HG02623 (cell line): ENCODE results near the gene FBXW8.

Source experiments
- ATAC-seq: cut with Tn5 transposase; IDR thresholded peaks from one replicate; pipeline ENCODE4 v1.9.1; 2021; ENCODE audit warnings: moderate library complexity; ENCODE audit not compliant: unreplicated experiment

The FBXW8 gene

DNA sequence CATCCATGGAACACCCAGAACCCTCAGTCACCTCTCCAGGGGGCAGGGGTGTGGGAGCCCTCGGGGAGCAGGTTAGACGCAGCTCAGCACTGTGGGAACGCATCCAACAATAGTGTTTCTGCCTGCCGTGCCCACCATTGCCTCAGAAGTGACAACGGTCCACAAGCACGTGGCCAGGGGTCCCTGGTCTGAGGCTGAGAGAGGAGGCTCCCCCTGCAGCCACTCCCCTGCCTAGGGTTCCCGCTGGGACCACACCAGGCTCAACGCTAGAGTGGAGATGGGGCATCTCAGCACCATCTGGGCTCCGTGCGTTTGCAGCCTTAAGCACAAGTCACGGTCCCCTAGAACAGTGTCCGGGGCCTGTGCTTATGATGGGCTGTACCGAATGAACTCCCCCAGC, 125.8 kb downstream of the FBXW8 start:
- ATAC-seq = no peak

DNA sequence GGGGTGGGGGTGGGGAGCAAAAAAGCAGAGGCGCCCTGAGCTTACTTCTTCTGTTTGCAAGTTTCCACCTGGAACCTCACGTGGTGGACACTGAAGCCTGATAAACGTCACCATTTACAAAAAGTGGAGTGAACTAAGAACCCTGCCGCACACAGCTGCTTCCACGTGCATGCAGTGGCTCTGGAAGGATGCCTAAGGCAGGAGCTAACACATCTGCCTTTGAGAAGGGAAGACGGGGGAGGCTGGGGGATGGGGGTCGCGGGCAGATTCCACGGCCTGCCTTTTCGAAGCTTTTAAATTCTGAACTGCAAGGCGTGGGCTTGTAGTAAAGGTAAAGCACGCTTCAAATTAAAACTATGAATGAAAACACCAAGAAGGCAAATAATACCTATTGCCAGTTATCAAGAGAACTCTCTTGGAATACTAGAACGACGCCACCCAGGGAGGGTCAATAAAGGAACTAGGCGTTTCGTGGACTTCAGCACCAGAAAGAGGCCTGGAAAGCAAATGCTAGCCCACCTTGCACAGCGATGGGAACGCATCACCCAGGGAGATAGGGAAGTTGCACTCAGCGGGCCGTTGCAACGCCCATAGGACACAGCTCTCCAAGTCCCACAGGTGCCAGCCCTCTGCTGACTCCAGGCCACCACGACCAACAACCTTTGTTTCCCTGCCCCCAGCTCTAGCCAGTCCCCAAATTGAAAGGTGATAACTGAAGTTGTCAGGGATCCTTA, 126.7 kb downstream of the FBXW8 start:
- no peak for ATAC-seq

DNA sequence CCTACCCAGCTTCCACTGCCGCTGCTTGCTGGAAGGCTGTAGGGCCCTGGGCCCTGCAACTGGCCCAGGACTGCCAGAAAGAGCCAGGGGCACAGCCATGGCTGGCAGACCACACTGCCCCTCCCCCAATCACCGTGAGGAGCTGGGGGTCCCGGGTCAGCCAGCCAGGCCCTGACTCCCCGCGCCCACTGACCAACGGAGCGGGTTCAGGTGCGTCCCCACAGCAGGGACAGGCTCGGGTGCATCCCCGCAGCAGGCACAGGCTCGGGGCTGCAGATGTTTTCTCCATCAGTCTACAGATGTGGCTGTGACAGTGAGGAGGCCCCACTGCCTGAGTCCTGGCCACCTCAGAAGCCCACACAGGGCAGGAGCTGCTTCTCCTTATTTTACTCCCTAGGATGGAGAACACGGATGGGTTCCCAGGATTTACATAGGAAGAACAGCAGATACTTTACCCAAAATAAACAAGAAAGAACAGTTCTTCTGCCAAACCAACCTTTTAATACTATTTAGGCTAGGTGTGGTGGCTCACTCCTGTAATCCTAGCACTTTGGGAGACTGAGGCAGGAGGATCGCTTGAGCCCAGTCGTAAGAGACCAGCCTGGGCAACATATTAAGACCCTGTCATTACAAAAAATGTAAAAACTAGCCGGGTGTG, 127.4 kb downstream of the FBXW8 start:
- no peak for ATAC-seq

DNA sequence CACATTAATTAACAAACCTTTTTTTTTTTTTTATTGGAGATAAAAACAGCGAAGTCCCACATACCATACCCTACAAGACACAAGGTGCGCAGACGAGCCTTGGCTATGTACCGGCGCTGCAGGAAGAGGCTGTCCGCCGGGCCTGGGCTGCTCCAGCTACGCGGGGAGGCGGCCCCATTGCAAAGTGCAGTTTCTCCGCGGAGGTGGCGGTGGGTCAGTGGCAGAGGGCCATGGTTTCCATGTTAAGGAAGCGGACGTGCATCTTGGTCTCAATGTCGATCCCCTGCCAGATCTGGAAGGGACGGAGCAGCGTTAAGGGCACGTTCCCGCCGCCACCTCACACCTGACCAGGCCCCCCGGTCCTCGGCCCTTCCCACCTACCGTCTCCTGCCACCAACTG, 128.2 kb downstream of the FBXW8 start:
- ATAC-seq = no peak

DNA sequence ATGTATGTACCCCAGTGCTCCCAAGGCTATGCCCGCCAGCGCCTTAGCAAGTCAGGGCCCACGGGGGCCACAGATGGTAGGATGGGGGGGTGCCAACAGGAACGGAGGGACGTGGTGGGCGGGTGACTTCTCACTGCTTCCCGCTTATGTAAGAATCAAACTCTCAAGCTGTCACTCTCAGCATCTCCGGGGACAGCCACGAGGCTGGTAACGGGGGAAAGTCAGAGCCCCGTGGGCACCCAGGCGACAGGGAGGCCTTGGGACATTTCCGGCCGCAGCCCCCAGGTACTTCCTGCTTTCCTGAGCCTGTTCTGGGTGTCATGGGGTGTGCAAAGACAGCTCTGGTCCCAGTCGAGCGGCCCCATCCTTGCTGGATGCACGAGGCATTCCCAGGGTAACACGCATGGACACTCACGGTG, 129.2 kb downstream of the FBXW8 start:
- ATAC-seq = no peak

DNA sequence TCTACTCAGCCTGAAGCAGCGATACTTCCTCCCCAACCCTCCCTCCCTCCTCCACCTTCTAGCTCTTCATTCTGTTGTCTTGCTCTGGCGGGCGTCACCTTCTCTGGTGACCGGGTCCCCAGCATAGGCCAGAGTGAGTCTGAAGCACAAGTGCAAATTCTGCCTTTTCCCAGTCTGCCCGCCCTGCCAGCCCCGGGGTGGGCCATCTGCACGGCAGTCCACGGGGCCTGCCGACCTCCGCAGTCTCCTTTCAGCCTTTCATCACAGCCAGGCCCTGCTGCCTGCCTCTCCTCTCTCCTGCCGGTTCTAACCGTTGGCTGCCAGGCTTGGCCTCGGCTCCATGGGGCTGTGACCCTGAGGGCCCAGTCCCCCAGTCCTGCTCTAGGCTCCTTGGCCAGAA, 129.7 kb downstream of the FBXW8 start:
- no peak for ATAC-seq

DNA sequence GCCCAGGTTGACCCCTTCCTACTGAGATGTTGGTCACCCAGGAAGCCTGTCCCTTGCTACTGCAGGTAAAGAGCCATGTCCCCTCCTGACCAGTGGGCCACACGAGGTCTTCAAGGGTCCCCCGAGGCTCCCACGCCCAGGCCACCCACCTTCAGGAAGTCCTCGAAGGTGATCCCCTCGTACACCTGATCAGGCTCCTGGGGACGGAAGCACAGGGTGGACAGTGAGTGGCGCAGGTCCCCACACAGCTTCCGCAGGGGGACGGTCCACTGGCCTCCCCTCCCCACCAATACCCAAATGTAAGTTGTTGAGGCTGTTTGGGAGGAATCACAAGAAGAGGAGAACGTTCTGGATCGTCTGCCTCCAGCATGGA, 131.0 kb downstream of the FBXW8 start:
- ATAC-seq = no peak

DNA sequence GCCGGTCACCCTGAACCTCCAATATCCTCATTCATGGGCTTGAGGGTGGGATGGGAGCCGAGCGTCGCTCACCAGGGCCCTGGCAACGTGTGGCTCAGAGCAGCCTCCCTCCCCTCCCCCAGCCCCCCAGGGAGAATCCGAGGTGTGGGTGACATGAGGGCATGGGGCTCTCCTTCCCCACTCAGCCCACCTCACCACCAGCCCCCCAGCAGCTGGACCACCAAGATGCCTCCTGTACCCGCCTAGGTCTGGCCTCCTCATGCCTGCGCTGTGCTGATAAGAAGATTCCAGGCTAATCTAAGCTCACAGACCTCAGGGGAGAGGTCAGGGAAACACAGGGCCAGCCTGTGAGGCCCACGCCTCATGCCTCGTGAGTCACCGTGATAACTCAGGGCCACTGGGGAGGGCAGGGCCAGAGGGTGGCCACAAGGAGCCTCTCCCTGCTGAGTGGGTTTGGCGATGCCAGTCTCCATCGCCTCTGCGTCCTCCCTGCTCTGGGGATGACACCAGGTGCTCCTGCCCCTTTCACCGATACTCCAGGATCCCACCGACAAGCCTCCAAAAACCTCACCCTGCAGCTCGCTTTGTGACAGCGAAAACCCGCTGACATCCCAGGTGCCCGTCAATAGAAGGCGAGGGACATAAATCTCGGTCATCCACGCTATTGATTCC, 131.6 kb downstream of the FBXW8 start:
- no peak for ATAC-seq

DNA sequence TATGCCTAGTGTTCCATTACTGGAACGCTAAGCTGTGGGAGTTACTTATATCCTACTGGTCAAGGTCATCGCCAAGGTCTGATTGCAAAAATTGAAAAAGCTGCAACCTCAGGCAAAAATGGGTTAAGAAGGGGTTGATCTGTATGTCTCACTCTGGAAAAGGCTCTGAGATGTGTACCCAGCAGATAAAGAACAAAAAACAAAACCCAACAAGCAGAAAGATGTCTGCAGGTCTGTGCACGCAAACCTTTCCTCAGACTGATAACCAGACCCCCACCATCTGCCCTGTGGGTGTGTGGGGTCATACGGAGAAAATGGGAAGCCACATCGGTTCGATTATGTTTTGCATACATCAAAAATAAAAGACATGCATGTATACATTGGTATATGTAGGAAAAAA, 132.1 kb downstream of the FBXW8 start:
- no peak for ATAC-seq

DNA sequence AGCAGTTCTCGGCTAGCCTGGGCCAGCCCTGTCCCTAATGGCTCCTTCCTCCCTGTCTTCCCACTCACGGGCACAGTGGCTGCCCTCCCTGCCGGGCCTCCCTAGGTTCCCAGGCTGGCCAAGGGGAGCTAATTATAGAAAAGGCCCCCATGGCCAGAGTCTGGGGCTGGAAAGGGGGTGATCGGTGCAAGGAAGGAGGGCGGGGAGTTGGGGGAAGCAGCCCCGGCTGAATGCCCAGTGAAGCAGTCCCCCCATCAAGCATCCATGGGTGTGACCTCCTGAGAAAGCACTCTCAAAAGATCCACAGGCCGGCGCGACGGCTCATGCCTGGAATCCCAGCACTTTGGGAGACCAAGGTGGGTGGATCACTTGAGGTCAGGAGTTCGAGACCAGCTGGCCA, 133.6 kb downstream of the FBXW8 start:
- no peak for ATAC-seq

DNA sequence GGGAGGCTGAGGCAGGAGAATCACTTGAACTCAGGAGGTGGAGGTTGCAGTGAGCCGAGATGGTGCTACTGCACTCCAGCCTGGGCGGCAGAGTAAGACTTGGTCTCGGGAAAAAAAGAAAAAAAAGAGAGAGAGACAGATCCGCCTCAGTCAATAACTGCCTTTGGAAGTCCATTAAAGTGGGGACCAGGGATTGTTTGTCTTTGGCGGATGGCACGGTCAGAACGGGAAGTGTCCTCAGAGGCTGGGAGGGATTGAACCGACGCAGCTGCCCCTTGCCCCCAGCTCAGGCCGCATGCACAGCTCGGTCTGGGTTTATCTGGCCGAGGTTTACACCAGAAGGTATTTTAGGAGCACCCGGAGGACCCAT, 134.0 kb downstream of the FBXW8 start:
- ATAC-seq = no peak

DNA sequence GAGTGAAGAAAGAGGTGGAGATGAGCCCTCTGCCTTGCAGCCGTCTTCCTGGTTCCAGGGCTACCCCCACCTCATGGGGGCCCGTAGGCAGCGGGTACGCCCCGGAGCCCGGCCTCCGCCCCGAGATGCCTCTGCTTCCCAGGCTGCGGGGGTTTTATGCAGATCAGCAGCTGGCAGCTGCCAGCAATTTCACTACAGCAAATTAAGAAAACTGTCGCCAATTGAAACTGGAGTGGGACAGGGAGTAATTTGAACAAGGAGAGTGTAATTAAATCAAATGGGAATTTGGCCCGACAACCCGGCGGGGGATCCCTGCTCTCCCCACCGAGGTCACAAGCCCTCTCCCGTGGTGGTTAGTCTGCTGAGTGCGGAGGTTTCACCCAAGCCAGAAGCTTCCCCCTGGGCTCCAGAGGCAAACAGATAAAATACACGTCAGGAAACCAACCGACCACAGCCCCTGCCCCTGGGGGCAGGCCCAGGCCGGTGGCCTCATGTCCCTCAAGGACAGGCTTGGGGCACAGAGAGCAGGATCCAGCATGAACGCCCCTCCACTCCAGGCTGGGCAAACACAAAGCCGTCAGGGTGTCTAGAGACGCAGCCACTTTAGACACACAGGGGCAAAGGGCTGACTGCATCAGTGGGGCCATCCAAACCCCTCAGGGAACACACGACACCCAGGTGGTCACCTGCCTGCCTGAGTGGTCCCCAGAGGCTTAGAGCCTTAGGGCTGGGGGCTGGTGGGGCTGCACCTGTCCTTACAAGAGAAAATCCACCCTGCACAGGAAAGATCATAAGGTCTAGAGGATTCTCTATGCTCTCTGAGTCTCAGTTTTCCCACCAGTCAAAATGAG, 134.6 kb downstream of the FBXW8 start:
- ATAC-seq = no peak

DNA sequence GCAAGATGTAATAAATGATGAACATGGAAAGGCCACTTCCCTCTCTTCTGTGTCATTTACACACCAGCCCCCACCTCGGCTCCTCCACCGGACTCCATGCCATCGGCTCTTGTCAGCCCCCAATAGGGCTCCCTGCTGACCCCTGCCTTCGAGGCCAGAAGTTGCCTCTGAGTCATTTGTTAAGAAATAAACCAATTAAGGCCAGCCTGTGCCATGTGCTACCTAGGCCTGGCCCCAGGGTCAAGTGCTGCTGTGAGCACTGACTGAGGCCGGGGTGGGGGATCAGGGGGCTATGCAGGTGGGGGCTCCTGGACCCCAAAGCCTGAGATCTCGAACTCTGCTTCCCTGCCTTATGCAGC, 135.2 kb downstream of the FBXW8 start:
- no peak for ATAC-seq

DNA sequence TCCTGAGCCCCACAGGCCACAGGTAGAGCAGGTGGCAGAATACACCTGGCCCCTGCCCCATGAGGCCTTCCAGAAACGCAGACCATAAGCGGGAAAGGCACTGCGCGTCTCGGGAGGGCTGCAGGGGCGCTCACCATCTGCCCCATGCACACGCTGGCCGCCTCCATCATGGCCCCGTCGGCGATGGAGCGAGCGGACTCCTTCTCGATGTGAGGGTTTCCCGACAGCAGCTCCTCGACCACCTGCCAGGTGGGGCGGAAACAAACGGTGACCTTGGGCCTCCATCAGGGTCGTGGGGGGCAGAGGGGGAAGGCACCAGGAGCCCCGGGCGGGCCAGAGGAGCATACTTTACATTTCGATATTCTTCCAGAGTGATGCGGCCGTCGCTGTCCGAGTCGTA, 135.7 kb downstream of the FBXW8 start:
- ATAC-seq = no peak

DNA sequence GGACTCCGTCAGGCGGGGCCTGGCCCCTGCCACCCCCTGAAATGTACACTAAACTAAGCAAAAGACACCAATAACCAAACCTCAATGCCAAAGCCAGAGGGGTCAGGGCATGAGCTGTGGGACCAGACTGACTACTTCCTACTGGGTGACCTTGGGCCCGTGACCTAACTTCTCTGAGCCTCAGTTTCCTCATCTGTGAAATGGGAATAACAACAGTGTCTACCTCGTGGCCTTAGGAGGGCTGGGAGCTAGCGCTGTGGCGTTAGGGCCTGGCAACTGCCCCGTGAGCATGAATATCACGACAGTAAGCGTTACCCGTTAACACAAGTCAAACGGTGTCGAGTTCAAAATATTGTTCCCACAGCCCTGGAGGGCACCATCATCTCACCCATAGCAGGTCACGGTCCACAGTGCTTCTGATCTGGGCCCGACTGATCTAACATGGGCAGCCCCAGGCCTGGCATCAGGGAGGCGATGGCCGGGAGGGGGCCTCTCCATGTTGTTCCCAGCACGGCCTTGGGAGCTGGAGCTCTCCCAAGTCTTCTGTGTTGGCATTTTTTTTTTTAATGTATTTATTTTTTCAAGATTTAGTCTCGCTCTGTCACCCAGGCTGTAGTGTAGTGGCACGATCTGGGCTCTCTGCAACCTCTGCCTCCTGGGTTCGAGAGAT, 136.2 kb downstream of the FBXW8 start:
- no peak for ATAC-seq

DNA sequence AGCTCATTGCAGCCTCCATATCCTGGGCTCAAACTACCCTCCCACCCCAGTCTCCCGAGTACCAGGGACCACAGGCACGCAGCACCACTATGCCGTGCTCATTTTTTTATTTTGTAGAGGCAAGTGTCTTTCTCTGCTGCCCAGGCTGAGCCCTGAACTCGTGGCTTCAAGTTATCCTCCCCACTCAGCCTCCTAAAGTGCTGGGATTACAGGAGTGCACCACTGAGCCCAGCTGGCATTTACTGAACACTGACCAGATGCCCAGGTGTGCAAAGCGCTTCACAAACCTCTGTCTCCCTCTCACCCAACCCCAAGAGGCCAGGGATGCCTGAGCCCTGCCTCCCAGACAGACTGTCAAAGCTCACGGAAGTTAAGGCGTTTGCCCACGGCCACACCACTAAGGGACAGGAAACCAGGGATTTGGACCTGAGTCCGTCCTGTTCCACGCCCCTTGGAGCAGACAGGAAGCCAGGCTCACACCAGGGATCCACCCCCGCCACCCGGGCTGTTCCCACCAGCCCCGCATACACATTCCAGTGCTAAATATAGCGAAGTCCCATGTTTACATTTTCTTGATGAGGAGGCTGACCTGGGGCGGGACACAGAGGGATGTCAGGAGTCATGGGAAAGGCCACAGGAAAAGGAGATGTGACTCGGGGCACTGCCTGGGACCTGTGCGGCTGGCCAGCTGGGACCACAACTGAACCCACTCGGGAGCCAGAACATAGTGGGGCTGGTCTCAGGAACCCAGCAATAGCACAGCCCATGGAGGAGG, 137.2 kb downstream of the FBXW8 start:
- no peak for ATAC-seq

DNA sequence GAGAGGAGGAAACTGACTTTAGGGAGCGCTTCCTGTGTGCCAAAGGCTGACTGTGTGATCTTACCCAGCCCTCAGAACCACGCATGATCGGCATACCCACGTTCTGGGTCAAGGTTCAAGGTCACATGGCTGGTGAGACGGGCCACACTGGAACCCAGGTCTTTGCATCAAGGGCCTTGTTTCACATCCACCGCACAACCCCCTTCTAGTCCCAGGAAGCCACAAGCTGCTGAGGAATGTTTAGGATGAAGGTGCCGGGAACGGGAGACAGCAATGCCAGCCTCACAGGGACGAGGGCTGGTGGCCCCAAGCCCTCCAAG, 137.8 kb downstream of the FBXW8 start:
- ATAC-seq = no peak

DNA sequence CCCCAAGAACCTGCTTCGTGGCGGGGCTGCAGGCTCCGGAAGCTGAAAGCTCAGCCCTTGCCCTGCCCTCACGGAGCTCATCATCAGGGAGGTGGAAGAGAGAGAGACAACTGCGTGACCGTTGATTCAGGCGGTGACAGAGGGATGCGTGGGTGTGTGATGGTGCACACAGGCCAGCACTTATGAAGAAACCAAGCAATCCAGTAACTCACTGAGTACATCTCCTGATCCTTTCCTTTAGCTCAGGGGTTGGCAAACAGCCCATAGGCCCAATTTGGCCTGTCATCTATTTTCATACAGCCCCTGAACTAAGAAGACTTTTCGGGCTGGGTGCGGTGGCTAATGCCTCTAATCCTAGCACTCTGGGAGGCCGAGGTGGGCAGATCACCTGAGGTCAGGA, 138.5 kb downstream of the FBXW8 start:
- ATAC-seq = no peak

DNA sequence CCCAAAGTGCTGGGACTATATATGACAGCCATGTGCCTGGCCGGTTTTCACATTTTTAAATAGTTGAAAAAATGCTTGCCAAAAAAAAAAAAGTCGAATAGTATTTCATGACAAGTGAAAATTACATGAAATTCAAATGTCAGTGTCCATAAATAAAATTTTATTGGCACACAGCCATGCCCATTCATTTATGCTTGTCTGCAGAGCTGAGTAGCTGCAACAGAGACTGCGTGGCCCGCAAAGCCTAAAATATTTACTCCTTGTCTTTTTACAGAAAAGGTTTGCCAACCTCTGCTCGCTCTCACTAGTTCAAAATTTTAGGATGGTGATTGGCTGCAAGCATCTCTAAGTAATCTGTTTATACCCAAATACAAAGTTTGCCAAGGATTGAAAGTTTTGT, 139.3 kb downstream of the FBXW8 start:
- no peak for ATAC-seq

DNA sequence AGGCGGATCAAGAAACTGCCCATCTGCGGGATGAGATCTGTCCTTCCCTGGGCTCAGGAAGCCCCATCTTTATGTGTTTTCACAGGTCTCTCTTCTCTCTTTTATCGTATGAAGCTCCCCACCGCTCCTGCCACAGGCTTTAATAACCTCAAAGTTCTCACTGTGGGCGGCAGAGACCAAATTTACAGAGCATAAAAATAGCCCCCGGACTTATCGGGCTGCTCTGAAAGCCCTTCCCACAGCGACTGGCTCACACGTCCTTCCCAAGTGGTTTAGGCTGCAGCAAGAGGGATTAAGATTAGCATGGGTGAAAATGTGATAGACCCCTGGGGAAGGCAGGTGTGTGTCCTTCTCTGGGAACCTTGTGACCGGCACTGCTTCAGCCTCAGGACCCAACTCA, 140.6 kb downstream of the FBXW8 start:
- ATAC-seq = no peak
